ENCODE data around the gene DDX28. TPM values are rescaled to one million over a fixed set of nuclear protein-coding genes. Genes with fewer than 3 reads are reported as not detected.
A peak's percentile ranks its signal among the peaks of the same experiment; 100 is the strongest.
"Not testable (repeated sequence)": the region's sequence is repeated elsewhere in the genome, so short reads cannot be mapped to it uniquely, and the experiment has no call there.

DDX28 gene
- total and polyA plus RNA-seq, 3 donors from 2014 or later: 18.6 to 19.9 (median 19.1) TPM

DNA sequence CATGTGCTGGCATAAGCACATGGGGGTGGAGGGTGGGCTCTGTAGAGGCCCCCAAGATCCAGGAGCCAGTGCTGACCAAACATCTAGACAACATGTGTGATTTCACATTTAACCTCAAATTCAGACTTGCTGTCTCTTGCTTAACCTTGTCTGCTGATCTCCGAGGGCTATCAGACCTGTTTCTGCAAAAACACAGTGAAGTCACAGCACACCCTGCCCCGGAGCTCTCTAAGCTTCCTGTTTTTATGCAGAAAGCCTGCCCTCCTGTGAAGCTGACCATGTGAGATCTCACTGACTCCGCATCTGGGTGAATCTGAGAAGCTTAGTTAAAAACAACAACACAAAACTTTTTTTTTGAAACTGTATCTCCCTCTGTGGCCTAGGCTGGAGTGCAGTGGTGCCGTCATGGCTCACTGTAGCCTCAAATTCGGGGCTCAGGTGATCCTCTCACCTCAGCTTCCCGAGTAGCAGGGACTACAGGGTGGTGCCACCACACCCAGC is 17.2 kb downstream of the DDX28 start:
- Histone ChIP-seq H3K4me1 (no peaks in the 10 kb centered on the region), H3K27ac (peak overlapping the region in 1 of 2 donors; percentile 3), H3K36me3 (ENCODE audit: low read depth, missing control alignments) (no peaks in the 10 kb centered on the region), H3K9me3 (no peaks in the 10 kb centered on the region), H3K27me3 (no peaks in the 10 kb centered on the region), H3K4me3 (no peak overlapping the region)
- DNase-seq: peak; percentile 49
- intact Hi-C loops (cut with DNase I; ENCODE audit: low total_unique reads): no loop called here
- 59 to 67% methylated on average over 6 of the region's 6 CpGs for WGBS, 2 donors
- TF ChIP-seq POLR2A (IDR thresholded peaks at IDR 0.05): no peak
- TF ChIP-seq, protein P1, sequence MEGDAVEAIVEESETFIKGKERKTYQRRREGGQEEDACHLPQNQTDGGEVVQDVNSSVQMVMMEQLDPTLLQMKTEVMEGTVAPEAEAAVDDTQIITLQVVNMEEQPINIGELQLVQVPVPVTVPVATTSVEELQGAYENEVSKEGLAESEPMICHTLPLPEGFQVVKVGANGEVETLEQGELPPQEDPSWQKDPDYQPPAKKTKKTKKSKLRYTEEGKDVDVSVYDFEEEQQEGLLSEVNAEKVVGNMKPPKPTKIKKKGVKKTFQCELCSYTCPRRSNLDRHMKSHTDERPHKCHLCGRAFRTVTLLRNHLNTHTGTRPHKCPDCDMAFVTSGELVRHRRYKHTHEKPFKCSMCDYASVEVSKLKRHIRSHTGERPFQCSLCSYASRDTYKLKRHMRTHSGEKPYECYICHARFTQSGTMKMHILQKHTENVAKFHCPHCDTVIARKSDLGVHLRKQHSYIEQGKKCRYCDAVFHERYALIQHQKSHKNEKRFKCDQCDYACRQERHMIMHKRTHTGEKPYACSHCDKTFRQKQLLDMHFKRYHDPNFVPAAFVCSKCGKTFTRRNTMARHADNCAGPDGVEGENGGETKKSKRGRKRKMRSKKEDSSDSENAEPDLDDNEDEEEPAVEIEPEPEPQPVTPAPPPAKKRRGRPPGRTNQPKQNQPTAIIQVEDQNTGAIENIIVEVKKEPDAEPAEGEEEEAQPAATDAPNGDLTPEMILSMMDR (IDR thresholded peaks at IDR 0.05): no peak

- H3K36me3 ChIP-seq (ENCODE audit: low read depth, missing control alignments): no peaks in the 10 kb centered on the region
- no peaks in the 10 kb centered on the region for H3K9me3 ChIP-seq
- H3K27me3 ChIP-seq: no peaks in the 10 kb centered on the region
- TF ChIP-seq, protein P1 (IDR thresholded peaks at IDR 0.05): no peak
- TF ChIP-seq POLR2A (IDR thresholded peaks at IDR 0.05): no peak
- DNase-seq: no peak
- no peak overlapping the region for H3K4me3 ChIP-seq
- 88 to 93% methylated on average over 9 of the region's 9 CpGs for whole genome bisulfite sequencing, 2 donors
- no peaks in the 10 kb centered on the region for H3K4me1 ChIP-seq
- intact Hi-C loops (cut with DNase I; ENCODE audit: low total_unique reads): no loop called here
- H3K27ac ChIP-seq: no peak overlapping the region
These were observed 17.8 kb downstream of the DDX28 start for GRCh38 chr16:68005211-68005610.

- H3K36me3 ChIP-seq (ENCODE audit: low read depth, missing control alignments): no peaks in the 10 kb centered on the region
- no peak for DNase-seq
- H3K27ac ChIP-seq: no peak overlapping the region
- no peaks in the 10 kb centered on the region for H3K4me1 ChIP-seq
- 84 to 89% methylated on average over 4 of the region's 4 CpGs for WGBS, 2 donors
- intact Hi-C loops (cut with DNase I; ENCODE audit: low total_unique reads): no loop called here
- TF ChIP-seq POLR2A (IDR thresholded peaks at IDR 0.05): no peak
- TF ChIP-seq, protein P1 (IDR thresholded peaks at IDR 0.05): no peak
- H3K9me3 ChIP-seq: no peaks in the 10 kb centered on the region
- no peaks in the 10 kb centered on the region for H3K27me3 ChIP-seq
- H3K4me3 ChIP-seq: no peak overlapping the region
These were observed 20.0 kb downstream of the DDX28 start for GRCh38 chr16:68003031-68003430.

DNA sequence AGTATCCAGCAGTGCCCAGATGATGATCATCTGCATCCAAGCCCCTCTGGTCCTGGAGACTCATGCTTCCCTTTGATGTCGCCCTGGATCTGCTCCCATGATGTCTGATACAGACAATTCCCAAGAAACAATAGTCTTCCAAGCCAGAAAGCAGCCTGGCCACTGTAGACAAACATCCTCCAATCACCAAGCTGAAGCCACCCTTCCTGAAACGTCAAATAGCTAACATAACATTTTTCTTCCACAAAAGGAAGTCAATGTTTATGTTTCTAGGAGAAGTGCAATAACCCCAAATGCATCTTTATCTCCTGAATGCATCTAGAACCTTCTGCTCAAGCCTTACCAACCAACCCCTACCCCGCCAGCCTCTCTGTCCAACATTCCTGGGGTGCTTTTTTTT is 22.6 kb downstream of the DDX28 start:
- Histone ChIP-seq H3K9me3 (no peaks in the 10 kb centered on the region), H3K27me3 (no peaks in the 10 kb centered on the region), H3K4me3 (no peak overlapping the region), H3K27ac (no peak overlapping the region), H3K36me3 (ENCODE audit: low read depth, missing control alignments) (no peaks in the 10 kb centered on the region), H3K4me1 (no peaks in the 10 kb centered on the region)
- 54 to 63% methylated on average over 3 of the region's 3 CpGs for WGBS, 2 donors
- DNase-seq: no peak
- intact Hi-C loops (cut with DNase I; ENCODE audit: low total_unique reads): no loop called here
- TF ChIP-seq, protein P1 (IDR thresholded peaks at IDR 0.05): no peak
- no peak for TF ChIP-seq POLR2A (IDR thresholded peaks at IDR 0.05)

DNA sequence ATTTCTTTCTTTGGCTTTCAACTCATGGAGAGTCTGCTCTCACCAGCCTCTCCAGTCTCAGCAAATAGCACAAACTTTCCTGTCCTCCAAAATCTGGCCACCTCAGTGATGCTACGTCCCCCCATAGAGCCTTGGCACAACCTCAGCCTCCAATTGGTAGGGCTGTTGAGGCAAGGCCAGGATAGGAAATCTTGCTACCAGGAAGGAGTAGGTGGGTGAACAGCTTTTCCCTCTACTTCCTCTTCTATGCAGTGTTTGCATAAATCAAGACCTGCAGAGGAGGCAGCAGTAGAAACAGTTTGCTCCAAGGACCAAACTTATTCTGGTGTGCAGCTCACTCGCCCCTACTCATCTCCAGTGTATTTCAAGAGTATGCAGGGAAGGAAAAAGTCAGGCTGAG is 23.0 kb downstream of the DDX28 start:
- Histone ChIP-seq H3K9me3 (no peaks in the 10 kb centered on the region), H3K27me3 (no peaks in the 10 kb centered on the region), H3K27ac (no peak overlapping the region), H3K4me1 (no peaks in the 10 kb centered on the region), H3K4me3 (no peak overlapping the region), H3K36me3 (ENCODE audit: low read depth, missing control alignments) (no peaks in the 10 kb centered on the region)
- no peak for DNase-seq
- intact Hi-C loops (cut with DNase I; ENCODE audit: low total_unique reads): no loop called here
- WGBS, 2 donors: 65 to 88% methylated on average over 2 of the region's 2 CpGs
- TF ChIP-seq, protein P1 (IDR thresholded peaks at IDR 0.05): no peak
- no peak for TF ChIP-seq POLR2A (IDR thresholded peaks at IDR 0.05)

DNA sequence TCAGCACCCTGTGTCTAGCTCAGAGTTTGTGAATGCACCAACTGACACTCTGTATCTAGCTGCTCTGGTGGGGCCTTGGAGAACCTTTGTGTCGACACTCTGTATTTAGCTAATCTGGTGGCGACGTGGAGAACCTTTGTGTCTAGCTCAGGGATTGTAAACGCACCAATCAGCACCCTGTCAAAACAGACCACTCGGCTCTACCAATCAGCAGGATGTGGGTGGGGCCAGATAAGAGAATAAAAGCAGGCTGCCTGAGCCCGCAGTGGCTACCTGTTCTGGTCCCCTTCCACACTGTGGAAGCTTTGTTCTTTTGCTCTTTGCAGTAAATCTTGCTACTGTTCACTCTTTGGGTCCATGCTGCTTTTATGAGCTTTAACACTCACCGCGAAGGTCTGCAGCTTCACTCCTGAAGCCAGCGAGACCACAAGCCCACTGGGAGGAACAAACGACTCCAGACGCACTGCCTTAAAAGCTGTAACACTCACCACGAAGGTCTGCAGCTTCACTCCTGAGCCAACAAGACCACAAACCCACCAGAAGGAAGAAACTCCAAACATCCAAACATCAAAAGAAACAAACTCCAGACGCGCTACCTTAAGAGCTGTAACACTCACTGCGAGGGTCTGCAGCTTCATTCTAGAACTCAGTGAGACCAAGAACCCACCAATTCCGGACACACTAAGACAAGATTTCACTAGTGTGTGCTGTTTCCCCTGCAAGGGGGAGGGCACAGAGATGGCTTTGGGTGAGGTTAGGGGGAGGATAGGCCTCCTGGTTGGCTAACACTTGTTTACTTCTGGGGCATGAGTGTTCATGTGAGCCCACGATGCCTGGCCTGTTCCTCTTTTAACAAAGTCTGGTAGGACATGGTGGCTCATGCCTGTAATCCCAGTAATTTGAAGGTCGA is 24.0 kb downstream of the DDX28 start, which contains the start of gene DPEP2:
TSS of gene DPEP2 (minus strand) at position 706 of the 910 bp plus-strand sequence. CDS start 6,272 bp downstream, outside the sequence.
- H3K27ac ChIP-seq: peak within 1 kb of the TSS; percentile 24 to 50
- intact Hi-C loops (cut with DNase I; ENCODE audit: low total_unique reads); H3K27me3 ChIP-seq; H3K4me1 ChIP-seq; H3K9me3 ChIP-seq; H3K36me3 ChIP-seq (ENCODE audit: low read depth, missing control alignments): not testable (repeated sequence)
- 66 to 67% methylated on average over 18 of the region's 18 CpGs for WGBS, 2 donors
- H3K4me3 ChIP-seq: peak within 1 kb of the TSS; percentile 6 to 43
- peak; percentile 61 for DNase-seq

Measured in testis (tissue), 3 donors.